Measurements from ENCODE around the gene MAN1B1. TPM values are rescaled to one million over a fixed set of nuclear protein-coding genes. Genes with fewer than 3 reads are reported as not detected.

Gene MAN1B1
- polyA plus RNA-seq, 3 donors, result 29.3 to 38.2 (median 33.3) TPM

DNA sequence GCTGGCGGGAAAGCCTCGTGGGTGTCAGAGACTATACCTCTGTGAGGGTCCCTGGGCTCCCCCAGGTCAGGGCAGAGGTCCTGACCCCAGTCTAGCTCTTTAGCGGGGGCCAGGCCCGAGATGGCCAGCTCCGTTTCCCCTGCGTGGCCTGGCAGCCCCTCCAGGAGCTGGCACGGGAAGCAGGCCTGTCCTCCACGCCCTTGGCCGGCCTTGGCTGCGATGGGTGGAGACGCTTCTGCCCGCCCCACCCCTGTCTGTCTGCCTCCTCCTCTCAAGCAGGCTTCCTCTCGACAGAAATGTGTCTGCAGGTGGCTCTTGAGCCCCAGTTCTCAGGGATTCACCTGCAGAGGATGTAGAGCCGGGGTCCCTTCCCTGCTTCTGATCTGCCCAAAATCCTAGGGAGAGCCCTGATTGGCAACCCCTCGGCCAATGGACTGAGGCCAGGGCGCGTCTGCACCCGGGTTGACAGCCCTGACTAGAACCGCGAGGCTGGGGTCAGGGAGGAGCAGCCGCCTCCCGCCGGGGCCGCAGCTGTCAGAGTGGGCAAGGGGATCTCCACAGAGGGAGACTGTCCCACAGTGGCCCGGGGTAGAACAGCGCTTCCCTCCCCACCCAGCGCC, 49.6 kb downstream of the MAN1B1 start:
- H3K36me3 Mint-ChIP-seq, result peaks cover 0 to 2% of the 10 kb centered on the region in 2 donors
- H3K27me3 Mint-ChIP-seq (ENCODE audit: low read depth in 3 of 3), result peaks cover 64 to 80% (median 65%) of the 10 kb centered on the region in 3 donors
- no peak overlapping the region for H3K27ac ChIP-seq (ENCODE audit: low read depth in 1 of 2, low read length in 2 of 2)
- no peaks in the 10 kb centered on the region for H4K20me1 ChIP-seq (ENCODE audit: insufficient read depth, low read length)
- peaks cover 14 to 58% of the 10 kb centered on the region in 2 donors for H3K27me3 ChIP-seq (ENCODE audit: control insufficient read depth in 2 of 2, insufficient read depth in 2 of 2, low read length in 2 of 2)
- H3K9me3 ChIP-seq (replicated peaks in 1 of 2; ENCODE audit: control insufficient read depth in 1 of 2, insufficient read depth in 1 of 2, low read length in 2 of 2), result peaks cover 0 to 14% of the 10 kb centered on the region in 2 donors
- WGBS (ENCODE audit: insufficient coverage), result 44% methylated on average over 24 of the region's 27 CpGs
- TF ChIP-seq, protein P1, sequence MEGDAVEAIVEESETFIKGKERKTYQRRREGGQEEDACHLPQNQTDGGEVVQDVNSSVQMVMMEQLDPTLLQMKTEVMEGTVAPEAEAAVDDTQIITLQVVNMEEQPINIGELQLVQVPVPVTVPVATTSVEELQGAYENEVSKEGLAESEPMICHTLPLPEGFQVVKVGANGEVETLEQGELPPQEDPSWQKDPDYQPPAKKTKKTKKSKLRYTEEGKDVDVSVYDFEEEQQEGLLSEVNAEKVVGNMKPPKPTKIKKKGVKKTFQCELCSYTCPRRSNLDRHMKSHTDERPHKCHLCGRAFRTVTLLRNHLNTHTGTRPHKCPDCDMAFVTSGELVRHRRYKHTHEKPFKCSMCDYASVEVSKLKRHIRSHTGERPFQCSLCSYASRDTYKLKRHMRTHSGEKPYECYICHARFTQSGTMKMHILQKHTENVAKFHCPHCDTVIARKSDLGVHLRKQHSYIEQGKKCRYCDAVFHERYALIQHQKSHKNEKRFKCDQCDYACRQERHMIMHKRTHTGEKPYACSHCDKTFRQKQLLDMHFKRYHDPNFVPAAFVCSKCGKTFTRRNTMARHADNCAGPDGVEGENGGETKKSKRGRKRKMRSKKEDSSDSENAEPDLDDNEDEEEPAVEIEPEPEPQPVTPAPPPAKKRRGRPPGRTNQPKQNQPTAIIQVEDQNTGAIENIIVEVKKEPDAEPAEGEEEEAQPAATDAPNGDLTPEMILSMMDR (IDR thresholded peaks at IDR 0.05), result no peak
- no peak overlapping the region for H3K9ac ChIP-seq (ENCODE audit: insufficient read depth, low read length, poor library complexity, severe bottlenecking)
- intact Hi-C loops (cut with micrococcal nuclease), result no loop called here
- no peaks in the 10 kb centered on the region for H3K4me1 Mint-ChIP-seq
- H3K9me3 Mint-ChIP-seq, result peaks cover 0 to 9% (median 2%) of the 10 kb centered on the region in 7 donors
- no peaks in the 10 kb centered on the region for H3K4me1 ChIP-seq (ENCODE audit: control insufficient read depth in 1 of 2, insufficient read depth in 2 of 2, low read length in 2 of 2)
- H3K4me3 Mint-ChIP-seq, result peak overlapping the region in 1 of 2 donors; percentile 62
- no peak overlapping the region for H3K4me3 ChIP-seq (replicated peaks in 1 of 3; ENCODE audit: low read depth in 2 of 3, low read length in 3 of 3)
- no peak overlapping the region for H3K27ac Mint-ChIP-seq
- H3K4me2 ChIP-seq (replicated peaks; ENCODE audit: extremely low read depth, low read length, poor library complexity, severe bottlenecking), result no peak overlapping the region
- H3K79me2 ChIP-seq (ENCODE audit: insufficient read depth, low read length), result no peaks in the 10 kb centered on the region
- H3K36me3 ChIP-seq (replicated peaks in 1 of 2; ENCODE audit: control insufficient read depth in 1 of 2, insufficient read depth in 2 of 2, low read length in 2 of 2), result no peaks in the 10 kb centered on the region
- no peak overlapping the region for H2AFZ ChIP-seq (ENCODE audit: insufficient read depth, low read depth, low read length, poor library complexity, severe bottlenecking)
- no peak for DNase-seq

DNA sequence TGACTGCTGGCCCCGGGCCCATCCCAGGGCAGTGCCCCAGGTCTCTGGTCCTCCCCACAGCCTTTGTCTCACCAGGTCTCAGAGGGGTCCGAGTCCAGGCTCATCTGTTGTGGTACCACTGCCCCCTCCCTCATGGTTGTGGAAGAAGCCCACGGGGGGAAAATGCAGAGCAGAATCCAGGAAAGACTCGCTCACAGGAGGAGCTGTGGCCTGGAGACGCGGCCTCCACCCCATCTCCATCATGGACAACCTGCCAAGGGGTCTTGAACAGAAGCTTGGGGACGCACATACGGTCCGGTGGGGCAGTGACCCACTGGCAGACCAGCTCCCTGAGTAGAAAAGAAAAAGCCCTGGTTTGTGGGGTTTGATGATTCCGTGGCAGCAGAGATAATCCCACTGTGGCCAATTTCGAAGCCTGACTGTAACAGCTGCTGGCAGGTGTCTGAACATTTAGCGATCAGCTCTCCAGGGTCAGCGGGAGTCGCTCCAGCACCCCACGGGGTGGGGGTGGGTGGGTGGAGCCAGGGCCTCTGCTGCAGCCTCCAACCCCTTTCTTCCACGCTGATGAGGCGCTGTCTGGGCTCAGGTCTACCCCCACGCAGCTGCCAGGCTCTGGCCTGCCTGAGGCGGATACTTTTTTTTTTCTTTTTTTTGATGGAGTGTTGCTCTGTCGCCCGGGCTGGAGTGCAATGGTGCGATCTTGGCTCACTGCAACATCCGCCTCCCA, 50.3 kb downstream of the MAN1B1 start:
- no peaks in the 10 kb centered on the region for H3K79me2 ChIP-seq (ENCODE audit: insufficient read depth, low read length)
- intact Hi-C loops (cut with micrococcal nuclease), result no loop called here
- Mint-ChIP-seq H3K4me3 (peak overlapping the region in 1 of 2 donors; percentile 81), H3K27me3 (ENCODE audit: low read depth in 3 of 3) (peaks cover 63 to 78% (median 66%) of the 10 kb centered on the region in 3 donors), H3K36me3 (peaks cover 0 to 2% of the 10 kb centered on the region in 2 donors), H3K4me1 (no peaks in the 10 kb centered on the region), H3K27ac (no peak overlapping the region), H3K9me3 (peaks cover 0 to 7% (median 1%) of the 10 kb centered on the region in 7 donors)
- no peak overlapping the region for H3K4me2 ChIP-seq (replicated peaks; ENCODE audit: extremely low read depth, low read length, poor library complexity, severe bottlenecking)
- no peak for DNase-seq
- H3K4me3 ChIP-seq (replicated peaks in 1 of 3; ENCODE audit: low read depth in 2 of 3, low read length in 3 of 3), result no peak overlapping the region
- H4K20me1 ChIP-seq (ENCODE audit: insufficient read depth, low read length), result no peaks in the 10 kb centered on the region
- H3K9me3 ChIP-seq (replicated peaks in 1 of 2; ENCODE audit: control insufficient read depth in 1 of 2, insufficient read depth in 1 of 2, low read length in 2 of 2), result peaks cover 0 to 14% of the 10 kb centered on the region in 2 donors
- no peaks in the 10 kb centered on the region for H3K4me1 ChIP-seq (ENCODE audit: control insufficient read depth in 1 of 2, insufficient read depth in 2 of 2, low read length in 2 of 2)
- no peak overlapping the region for H3K9ac ChIP-seq (ENCODE audit: insufficient read depth, low read length, poor library complexity, severe bottlenecking)
- 88% methylated on average over 9 of the region's 23 CpGs for WGBS (ENCODE audit: insufficient coverage)
- no peak overlapping the region for H3K27ac ChIP-seq (ENCODE audit: low read depth in 1 of 2, low read length in 2 of 2)
- TF ChIP-seq, protein P1 (IDR thresholded peaks at IDR 0.05), result no peak
- H2AFZ ChIP-seq (ENCODE audit: insufficient read depth, low read depth, low read length, poor library complexity, severe bottlenecking), result no peak overlapping the region
- H3K27me3 ChIP-seq (ENCODE audit: control insufficient read depth in 2 of 2, insufficient read depth in 2 of 2, low read length in 2 of 2), result peaks cover 14 to 53% of the 10 kb centered on the region in 2 donors
- H3K36me3 ChIP-seq (replicated peaks in 1 of 2; ENCODE audit: control insufficient read depth in 1 of 2, insufficient read depth in 2 of 2, low read length in 2 of 2), result no peaks in the 10 kb centered on the region
